Endothelial cell (in vitro differentiated cells): ENCODE results near the gene MRPS11. TPM values are rescaled to one million over a fixed set of nuclear protein-coding genes. Genes with fewer than 3 reads are reported as not detected.
"Not testable (repeated sequence)": the region's sequence is repeated elsewhere in the genome, so short reads cannot be mapped to it uniquely, and the experiment has no call there.

Experiments
- DNase-seq: peaks from one replicate; pipeline ENCODE4 v3.0.0; 2021; ENCODE audit warnings: low spot score
- H3K27ac Mint-ChIP-seq: one replicate; pipeline ENCODE4 v1.8.0; 2021; ENCODE audit warnings: mixed read lengths, inconsistent platforms; ENCODE audit not compliant: unreplicated experiment
- H3K27me3 Mint-ChIP-seq: one replicate; pipeline ENCODE4 v1.8.0; 2021; ENCODE audit warnings: mild to moderate bottlenecking, moderate library complexity, mixed read lengths, inconsistent platforms; ENCODE audit not compliant: unreplicated experiment
- H3K36me3 Mint-ChIP-seq: one replicate; pipeline ENCODE4 v1.8.0; 2021; ENCODE audit warnings: mild to moderate bottlenecking, low read depth, mixed read lengths, inconsistent platforms; ENCODE audit not compliant: unreplicated experiment
- H3K4me1 Mint-ChIP-seq: one replicate; pipeline ENCODE4 v1.8.0; 2021; ENCODE audit warnings: mild to moderate bottlenecking, mixed read lengths, inconsistent platforms; ENCODE audit not compliant: unreplicated experiment
- H3K4me3 Mint-ChIP-seq: one replicate; pipeline ENCODE4 v1.8.0; 2021; ENCODE audit warnings: mild to moderate bottlenecking, mixed read lengths, inconsistent platforms; ENCODE audit not compliant: unreplicated experiment
- H3K9me3 Mint-ChIP-seq: one replicate; pipeline ENCODE4 v1.8.0; 2021; ENCODE audit warnings: mixed read lengths, inconsistent platforms; ENCODE audit not compliant: unreplicated experiment
- total RNA-seq: library from RNA; stranded (reverse); fragmentation: NEBNext Ultra II Directional; extraction: Animal tissue kit (Norgen Biotek cat#: 25700); gene quantifications from one replicate; pipeline ENCODE4 v1.2.1, GENCODE V29; 2021; ENCODE audit not compliant: unreplicated experiment
- TF ChIP-seq, protein P1 (sequence below): fragments of 200-600 bp; sonication (generic); IDR thresholded peaks from one replicate; pipeline ENCODE4 v1.5.0; 2021; ENCODE audit warnings: antibody characterized with exemption; ENCODE audit not compliant: unreplicated experiment

The MRPS11 gene
- total RNA-seq, 1 donor from 2014 or later = 42.9 TPM

DNA sequence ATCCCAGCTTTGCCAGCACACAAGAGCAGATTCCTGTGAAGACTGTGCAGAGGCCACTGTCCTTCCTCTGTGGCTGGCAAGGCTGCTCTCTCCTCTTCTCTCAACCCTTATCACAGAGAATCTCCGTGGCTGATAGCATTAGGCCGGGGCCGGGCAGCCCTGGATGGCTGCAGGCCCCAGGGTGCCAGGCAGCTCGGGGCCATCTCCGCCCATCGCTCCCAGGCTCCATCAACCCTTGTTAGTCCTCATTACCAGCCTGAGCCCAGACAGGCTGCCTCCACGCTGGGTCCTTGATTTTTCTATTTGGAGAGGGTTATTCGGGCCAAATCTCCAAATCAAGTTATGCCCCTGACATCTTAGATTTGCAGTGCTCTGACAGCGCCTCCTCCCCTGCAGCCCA, 39.5 kb upstream of the MRPS11 start:
- H3K4me1 Mint-ChIP-seq = no peaks in the 10 kb centered on the region
- TF ChIP-seq, protein P1, sequence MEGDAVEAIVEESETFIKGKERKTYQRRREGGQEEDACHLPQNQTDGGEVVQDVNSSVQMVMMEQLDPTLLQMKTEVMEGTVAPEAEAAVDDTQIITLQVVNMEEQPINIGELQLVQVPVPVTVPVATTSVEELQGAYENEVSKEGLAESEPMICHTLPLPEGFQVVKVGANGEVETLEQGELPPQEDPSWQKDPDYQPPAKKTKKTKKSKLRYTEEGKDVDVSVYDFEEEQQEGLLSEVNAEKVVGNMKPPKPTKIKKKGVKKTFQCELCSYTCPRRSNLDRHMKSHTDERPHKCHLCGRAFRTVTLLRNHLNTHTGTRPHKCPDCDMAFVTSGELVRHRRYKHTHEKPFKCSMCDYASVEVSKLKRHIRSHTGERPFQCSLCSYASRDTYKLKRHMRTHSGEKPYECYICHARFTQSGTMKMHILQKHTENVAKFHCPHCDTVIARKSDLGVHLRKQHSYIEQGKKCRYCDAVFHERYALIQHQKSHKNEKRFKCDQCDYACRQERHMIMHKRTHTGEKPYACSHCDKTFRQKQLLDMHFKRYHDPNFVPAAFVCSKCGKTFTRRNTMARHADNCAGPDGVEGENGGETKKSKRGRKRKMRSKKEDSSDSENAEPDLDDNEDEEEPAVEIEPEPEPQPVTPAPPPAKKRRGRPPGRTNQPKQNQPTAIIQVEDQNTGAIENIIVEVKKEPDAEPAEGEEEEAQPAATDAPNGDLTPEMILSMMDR = no peak
- H3K9me3 Mint-ChIP-seq = no peaks in the 10 kb centered on the region
- no peak overlapping the region for H3K27ac Mint-ChIP-seq
- no peaks in the 10 kb centered on the region for H3K36me3 Mint-ChIP-seq
- H3K4me3 Mint-ChIP-seq = no peak overlapping the region
- DNase-seq = no peak
- peaks cover 2% of the 10 kb centered on the region for H3K27me3 Mint-ChIP-seq

GRCh38 chr15:88428805-88429605, 38.5 kb upstream of the MRPS11 start:
- Mint-ChIP-seq H3K4me1 (no peaks in the 10 kb centered on the region), H3K4me3 (no peak overlapping the region), H3K27me3 (peaks cover 2% of the 10 kb centered on the region), H3K9me3 (no peaks in the 10 kb centered on the region), H3K27ac (no peak overlapping the region), H3K36me3 (no peaks in the 10 kb centered on the region)
- no peak for DNase-seq
- TF ChIP-seq, protein P1 = no peak

DNA sequence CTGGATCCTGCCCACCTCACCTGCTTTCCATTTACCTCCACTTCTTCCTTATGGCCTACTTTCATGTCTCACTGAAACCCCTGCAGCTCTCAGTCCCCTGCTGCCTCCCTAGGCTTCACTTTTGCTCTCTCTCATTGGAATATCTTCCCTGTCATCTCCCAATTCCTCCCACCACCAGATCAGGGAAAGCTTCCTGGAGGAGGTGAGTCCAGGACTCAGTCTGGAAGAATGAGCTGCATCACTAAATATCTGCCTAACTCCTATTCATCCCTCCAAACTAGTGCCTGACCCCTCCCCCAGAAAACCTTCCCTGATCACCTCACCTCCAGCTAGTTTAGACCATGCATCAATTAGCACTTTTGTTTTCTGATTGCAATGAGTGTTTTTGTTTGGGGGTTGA, 37.5 kb upstream of the MRPS11 start:
- Mint-ChIP-seq H3K36me3 (no peaks in the 10 kb centered on the region), H3K4me1 (no peaks in the 10 kb centered on the region), H3K27me3 (peaks cover 2% of the 10 kb centered on the region), H3K4me3 (no peak overlapping the region), H3K9me3 (no peaks in the 10 kb centered on the region), H3K27ac (no peak overlapping the region)
- TF ChIP-seq, protein P1 = no peak
- no peak for DNase-seq

DNA sequence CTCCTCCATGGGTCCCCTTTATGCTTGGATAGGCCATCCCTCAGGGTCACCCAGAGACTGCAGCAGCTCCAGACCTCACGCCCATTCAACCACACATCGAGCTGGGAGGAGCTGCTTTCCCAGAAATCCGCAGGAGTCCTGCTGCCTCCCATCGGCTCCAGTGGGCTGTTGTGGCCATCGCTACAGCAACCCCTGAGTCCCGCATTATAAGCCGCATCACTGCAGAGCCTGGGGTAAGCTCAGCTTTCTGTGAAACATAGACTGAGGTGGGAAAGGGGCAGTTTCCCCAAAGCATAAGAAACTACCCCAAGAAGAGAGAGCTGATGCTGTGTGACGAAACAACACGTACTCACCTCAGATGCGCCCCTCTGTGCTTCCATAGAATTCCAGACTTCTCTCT, 36.1 kb upstream of the MRPS11 start:
- Mint-ChIP-seq H3K9me3 (no peaks in the 10 kb centered on the region), H3K4me1 (no peaks in the 10 kb centered on the region), H3K27me3 (peaks cover 4% of the 10 kb centered on the region), H3K36me3 (no peaks in the 10 kb centered on the region), H3K27ac (no peak overlapping the region), H3K4me3 (no peak overlapping the region)
- DNase-seq = no peak
- TF ChIP-seq, protein P1 = no peak

- Mint-ChIP-seq H3K27me3 (peaks cover 8% of the 10 kb centered on the region), H3K36me3 (no peaks in the 10 kb centered on the region), H3K4me1 (no peaks in the 10 kb centered on the region), H3K27ac (no peak overlapping the region), H3K4me3 (no peak overlapping the region), H3K9me3 (no peaks in the 10 kb centered on the region)
- TF ChIP-seq, protein P1 = no peak
- no peak for DNase-seq
These were observed 34.3 kb upstream of the MRPS11 start for GRCh38 chr15:88433046-88433685.

GRCh38 chr15:88434106-88434505, 33.4 kb upstream of the MRPS11 start:
- H3K27me3 Mint-ChIP-seq, H3K36me3 Mint-ChIP-seq, H3K4me3 Mint-ChIP-seq, H3K27ac Mint-ChIP-seq, H3K4me1 Mint-ChIP-seq, DNase-seq, H3K9me3 Mint-ChIP-seq: not testable (repeated sequence)
